NK-92 treated with Interleukin-12 subunit alpha and Interleukin-12 subunit beta, amount 100 ng/mL, for 24 hours (cell line): ENCODE measurements around the gene OVOL1.
"Not testable (repeated sequence)": the region's sequence is repeated elsewhere in the genome, so short reads cannot be mapped to it uniquely, and the experiment has no call there.

ENCODE experiments used
- DNase-seq: peaks from one replicate; lab custom pipeline; 2025; lab: John Stamatoyannopoulos, UW

OVOL1 gene

DNA sequence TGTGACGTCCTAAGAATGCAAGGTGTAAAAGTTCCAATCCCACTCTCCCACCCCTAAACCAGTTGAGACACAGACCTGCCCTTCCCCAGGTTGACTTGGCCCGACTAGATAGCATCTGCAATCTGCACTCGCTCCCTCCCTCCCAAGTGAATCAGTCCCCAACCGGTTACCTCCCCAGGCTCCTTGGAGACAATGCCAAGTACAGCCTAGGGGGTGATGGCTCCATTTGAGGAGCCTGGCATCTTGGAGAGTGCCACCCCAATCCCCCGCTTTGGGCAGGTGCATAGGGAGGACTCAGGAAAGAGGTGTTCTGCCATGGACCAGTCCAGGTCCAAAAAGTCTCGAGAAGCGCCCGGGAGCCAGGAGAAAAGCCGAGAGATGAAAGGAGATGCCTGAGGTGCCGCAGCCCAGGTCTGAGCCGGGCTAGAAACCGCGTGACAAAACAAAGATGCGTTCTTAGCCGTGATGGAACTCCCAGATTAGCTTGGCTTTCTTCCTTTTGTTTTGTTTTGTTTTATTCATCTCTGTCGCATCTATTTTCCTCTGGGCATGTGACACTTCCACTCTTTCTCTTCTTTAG, 28.2 kb downstream of the OVOL1 start:
- DNase-seq: no peak

DNA sequence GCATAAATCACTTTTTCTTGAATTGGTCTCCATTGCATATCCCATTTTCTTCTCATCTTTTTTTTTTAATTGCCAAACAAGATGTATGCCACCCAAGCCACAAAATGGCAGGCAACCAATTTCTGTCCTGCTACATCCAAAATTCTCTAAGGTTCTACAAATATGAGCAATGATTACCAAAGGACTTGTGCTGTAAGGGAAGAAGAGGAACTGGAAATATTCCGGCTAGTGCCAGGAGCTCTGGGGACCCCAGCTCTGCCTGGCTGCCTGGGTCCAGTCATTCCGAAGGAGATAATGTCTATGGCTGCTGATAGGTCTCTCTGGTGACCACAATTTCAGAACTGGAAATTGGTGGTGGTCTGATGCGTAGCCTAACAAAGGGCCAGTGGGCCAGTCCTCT, 29.8 kb downstream of the OVOL1 start:
- no peak for DNase-seq

DNA sequence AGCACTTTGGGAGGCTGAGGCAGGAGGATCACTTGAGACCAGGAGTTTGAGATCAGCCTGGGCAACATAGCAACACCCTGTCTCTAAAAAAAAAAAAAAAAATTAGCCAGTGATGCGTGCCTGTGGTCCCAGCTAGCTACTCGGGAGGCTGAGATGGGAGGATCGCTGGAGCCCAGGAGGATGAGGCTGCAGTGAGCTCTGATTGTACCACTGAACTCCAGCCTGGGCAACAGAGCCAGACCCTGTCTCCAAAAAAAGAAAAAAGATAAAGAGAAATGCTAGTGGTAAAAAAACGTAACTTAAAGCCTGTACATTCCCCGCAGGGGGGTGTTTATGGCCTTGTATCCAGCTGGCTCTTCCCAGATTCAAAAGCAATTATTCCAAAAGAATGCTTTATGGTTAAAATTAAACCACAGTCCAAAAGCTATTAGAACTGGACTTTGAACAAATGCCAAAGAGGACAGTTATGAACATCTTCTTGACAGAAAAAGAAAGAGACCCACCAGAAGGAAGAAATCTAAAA, 30.5 kb downstream of the OVOL1 start:
- DNase-seq: no peak

DNA sequence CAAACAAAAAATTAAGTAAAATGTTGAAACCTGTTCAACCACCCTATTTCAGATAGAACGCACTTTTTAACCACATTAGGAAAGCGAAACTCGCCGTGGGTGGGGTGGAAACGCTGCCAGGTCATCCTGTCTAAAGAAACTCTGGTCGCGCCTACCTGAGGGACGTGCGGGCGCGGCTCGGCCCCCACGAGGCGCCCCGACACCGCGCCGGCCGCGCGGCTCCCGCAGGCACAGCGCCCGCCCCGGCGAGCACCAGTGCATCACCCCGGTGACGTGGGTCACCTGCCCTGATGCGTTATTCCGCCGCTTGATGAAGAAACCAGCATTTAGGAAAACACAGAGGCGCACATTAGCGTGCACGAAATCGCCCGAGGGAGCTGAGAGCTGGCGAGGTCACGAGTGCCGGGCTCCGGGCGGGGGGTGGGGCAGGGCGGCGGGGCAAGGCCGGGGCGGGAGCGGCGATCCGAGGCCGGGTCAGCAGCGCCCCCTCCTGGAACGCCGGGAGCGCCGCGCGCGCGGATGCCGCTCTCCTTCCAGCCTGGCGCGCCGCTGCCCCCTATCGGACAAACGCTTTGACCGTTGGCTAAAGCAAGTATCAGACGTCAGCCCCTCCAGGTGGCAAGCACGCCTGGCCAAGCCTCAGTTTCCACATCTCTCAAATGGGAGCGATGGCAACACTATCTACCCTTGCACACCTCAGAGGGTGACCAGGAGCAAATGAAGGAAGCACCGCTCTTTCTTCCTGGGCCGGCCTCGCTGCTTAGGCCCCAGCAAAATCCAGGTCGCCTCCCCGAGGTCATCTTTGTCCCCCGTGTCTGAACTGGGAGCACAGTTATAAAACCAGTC, 31.2 kb downstream of the OVOL1 start:
- peak; percentile 88 for DNase-seq

DNA sequence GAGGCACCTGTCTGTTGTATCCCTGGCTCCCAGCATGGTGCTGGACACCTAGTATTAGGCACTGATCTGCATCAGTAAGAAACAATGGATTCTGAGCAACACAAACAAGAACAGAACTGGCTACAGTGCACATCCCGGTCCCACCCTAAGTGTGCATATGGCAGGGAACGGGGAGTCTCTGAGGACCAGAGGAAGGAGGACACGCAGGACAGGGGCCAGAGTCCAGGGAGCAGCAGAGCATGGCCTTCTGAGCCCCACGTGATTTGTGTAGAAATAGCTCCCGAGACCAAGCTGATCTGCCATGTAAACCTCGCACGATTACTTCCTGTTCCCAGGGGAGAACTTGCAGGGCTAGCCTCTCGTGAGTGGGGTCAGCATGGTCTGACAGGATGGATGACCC, 34.2 kb downstream of the OVOL1 start:
- no peak for DNase-seq

DNA sequence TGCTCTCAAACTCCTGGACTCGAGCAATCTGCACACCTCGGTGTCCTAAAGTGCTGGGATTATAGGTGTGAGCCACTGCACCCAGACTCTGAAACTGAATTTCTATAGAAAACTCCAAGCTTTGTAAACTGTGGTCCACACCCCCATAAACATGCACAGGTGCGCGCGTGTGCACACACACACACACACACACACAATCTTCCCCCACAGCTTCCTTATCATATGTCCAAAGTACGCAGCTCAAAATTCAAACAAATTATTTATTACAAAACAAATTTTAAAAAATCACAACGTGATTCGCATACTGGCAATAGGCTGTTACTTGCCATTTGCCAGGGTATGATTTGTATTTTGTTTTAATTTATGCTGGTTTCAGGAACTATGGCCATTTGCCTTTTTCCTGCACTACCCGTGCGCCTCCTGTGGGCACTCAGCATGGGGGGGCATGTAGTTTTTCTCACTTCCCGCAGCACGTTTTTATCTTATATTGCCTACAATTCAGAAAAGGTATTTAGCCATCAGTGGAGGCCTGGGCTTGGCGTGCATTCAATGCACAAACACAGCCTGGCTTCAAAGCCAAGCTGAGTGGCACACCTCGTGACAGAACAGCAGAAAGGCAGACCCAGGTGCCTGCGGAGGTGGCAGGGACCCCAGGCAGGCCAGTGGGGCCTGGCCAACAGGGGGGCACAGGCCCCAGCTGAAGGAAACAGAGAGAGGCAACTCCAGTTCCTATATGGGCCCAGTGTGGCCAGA, 36.1 kb downstream of the OVOL1 start:
- no peak for DNase-seq

DNA sequence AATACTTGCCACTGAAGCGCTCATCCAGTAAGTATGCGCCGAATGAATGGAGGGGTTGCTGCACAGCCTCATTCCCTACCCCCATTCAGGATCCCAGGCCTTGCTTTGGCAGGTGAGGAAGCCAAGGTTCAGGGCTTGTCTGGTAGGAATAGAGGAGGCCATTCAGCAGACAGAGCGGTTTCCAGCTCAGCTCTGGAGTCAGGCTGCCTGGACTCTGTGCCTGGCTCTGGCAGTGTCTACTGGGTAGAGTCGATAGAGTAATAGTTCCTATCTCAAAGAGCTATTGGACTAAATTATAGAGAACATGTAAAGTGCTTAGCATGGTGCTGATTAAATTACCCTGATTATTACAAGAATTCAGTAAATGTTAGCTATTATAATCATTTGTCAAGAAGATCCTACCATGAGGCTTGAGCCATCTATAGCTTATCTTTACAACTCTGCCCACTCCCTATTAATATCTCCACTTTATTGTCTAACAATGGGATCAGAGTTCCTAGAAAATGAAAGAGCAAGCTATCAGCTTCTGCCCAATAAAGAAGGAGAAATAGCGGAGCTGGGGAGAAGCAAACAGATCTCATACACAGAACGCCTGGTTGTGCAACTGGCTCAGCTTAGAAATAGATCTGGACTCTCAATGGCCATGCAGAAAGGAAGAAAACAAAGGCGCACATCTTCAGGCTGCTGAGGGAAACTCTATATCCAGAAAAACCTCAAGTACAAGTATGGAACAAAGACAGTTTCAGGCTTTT, 40.3 kb downstream of the OVOL1 start:
- DNase-seq: no peak

DNA sequence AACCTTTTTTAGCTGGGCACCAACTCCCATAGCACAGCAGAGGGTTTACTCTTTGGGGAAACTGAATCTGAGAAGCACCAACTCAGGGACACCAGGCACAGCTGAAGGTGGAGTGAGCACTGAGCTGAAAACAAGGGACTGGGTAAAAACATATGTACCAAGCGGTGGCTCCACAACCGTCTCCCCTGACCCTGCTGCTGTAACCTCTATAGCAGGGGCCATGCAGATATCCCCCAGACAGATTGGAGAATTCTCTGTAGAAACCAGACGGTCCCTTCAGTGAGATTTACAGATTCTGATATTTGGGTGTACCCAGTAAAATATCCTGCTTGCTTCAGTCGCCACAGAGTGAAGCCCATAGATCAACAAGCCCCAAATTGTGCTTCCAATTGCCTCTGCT, 42.6 kb downstream of the OVOL1 start:
- DNase-seq: no peak

DNA sequence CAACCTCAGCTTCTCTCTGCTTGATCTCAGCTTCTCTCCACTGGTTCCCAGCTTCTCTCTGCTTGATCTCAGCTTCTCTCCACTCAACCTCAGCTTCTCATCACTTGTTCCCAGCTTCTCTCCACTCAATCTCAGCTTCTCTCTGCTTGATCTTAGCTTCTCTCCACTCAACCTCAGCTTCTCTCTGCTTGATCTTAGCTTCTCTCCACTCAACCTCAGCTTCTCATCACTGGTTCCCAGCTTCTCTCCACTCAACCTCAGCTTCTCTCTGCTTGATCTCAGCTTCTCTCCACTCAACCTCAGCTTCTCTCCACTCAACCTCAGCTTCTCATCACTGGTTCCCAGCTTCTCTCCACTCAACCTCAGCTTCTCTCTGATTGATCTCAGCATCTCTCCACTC, 45.4 kb downstream of the OVOL1 start:
- not testable (repeated sequence) for DNase-seq

DNA sequence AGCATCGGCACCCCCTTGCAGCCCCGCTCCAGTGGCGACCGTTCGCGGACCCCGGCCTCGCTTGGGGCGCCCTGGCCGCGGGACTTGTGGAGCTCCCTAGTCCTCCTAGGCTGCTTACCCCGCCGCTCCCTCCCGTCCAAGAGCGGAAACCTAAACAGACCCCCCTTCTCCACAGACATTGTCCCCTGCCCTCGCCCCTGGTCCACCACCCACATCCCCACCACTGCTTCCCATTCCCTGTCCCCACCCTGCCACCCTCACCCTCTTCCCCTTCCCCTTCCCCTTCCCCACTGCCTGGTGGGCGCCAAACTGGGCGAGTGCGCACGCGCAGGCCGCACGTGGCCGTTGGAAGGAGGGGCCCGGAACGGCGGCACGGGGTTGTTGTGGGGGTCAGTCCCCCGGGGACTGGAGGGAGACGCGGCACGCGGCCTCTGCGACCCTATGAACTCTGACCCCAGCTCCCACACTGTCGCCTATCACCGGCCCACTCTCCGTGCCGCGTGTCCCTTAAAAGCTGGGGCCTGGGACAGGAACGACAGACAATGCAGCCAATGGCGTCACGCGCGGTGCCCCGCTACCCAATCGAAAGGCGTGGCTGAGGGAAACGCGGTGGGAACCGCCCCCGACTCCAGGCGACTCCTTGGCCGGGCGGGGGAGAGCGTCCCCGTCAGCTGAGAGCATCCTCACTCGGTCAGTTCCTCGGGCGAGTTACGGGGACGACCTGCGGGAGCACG, 46.6 kb downstream of the OVOL1 start, which contains the start of gene SNX32:
Gene SNX32 (plus strand): TSS at position 667 of the 734 bp plus-strand sequence. CDS start 103 bp downstream, outside the sequence.
- DNase-seq: peak; percentile 80

DNA sequence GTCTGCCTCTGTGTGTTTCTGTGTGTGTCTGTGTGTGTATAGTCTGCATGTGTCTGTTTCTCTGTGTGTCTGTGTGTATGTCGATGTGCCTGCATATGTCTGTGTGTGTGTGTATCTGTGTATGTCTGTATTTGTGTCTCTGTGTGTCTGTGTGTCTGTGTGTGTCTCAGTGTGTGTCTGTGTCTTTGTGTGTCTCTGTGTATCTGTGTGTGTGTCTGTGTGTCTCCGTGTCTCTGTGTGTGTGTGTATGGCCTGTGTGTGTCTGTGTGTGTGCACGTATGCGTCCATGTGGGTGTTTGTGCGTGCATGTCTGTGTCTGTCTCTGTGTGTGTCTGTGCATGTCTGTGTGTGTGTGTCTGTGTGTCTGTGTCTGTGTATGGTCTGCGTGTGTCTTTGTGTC, 47.3 kb downstream of the OVOL1 start:
- no peak for DNase-seq

DNA sequence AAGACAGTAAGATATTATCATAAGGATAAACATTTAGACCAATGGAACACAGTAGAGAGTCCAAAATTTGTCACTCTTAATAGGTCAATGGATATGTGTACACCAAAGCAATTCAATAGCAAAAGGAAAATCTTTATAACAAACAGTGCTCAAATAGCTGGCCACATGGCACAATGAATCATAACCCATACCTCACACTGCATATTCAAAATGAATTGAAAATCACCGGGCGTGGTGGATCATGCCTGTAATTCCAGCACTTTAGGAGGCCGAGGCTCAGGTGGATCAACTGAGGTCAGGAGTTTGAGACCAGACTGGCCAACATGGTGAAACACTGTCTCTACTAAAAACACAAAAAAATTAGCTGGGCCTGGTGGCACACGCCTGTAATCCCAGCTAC, 55.3 kb downstream of the OVOL1 start:
- DNase-seq: no peak

DNA sequence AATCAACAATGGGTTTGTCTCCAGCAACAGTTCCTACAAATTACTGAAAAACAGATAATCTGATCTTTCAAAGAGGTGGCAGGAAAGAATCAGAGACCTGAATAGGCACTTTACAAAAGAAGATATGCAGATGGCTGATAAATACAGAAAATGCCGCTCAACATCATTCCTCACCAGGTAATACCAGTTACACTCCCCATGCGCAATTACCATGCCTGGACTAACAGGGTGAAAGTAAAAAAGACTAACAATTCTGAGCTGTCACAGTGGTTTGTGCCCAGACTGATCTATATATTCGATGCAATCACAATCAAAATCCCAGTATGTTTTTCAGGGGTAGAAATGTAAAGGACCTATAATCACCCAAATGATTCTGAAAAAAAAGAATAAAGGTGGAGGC, 56.9 kb downstream of the OVOL1 start:
- DNase-seq: no peak

DNA sequence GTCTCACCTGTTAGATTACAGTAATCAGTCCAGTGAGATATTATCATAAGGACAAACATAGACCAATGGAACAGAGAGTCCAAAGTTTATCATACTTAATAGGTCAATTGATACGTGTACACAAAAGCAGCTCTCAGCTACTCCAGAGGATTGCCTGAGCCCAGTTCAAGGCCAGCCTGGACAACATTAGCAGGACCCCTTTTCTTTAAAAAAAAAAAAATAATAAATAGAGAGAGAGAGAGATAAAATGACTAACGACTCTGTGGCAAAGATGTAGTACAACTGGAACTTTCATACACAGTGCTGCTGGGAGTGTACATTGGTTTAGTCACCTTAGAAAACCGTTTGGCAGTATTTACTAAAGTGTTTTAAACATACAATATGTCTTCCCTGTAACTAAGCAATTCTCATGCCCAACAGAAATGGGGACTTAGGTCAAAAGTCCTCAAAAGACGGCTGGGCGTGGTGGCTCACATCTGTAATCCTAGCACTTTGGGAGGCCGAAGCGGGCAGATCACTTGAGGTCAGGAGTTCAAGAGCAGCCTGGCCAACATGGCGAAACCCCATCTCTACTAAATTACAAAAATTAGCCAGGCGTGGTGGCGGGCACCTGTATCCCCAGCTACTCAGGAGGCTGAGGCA, 57.5 kb downstream of the OVOL1 start:
- no peak for DNase-seq
